ENCODE results near the gene ITPA. TPM values are rescaled to one million over a fixed set of nuclear protein-coding genes. Genes with fewer than 3 reads are reported as not detected.

The ITPA gene
- total and polyA plus RNA-seq, 2 of the 13 experiments (the other 11 are each of a cell fraction or from before 2014, with no cell fraction given): 60.1 to 103 TPM

GRCh38 chr20:3168829-3169590, 40.3 kb upstream of the ITPA start (continued):
- TF ChIP-seq GATA4 (IDR thresholded peaks at IDR 0.05; ENCODE audit: borderline replicate concordance, low read depth) (no peak), SP140L (CRISPR knock-in tag; IDR thresholded peaks at IDR 0.05; ENCODE audit: borderline replicate concordance) (0 out of 2 replicates have a peak, but pooled peaks have one; percentile 13), CERS6 (CRISPR knock-in tag; IDR thresholded peaks at IDR 0.05) (no peak), ZNF253 (CRISPR knock-in tag; IDR thresholded peaks at IDR 0.05; ENCODE audit: borderline replicate concordance) (no peak), RXRB (CRISPR knock-in tag; IDR thresholded peaks at IDR 0.05; ENCODE audit: borderline replicate concordance) (no peak), ATAD3A (CRISPR knock-in tag; IDR thresholded peaks at IDR 0.05) (no peak; the same call in 1 of the 2 replicates), CREB1 (IDR thresholded peaks at IDR 0.05) (no peak), CREB1 (CRISPR knock-in tag; IDR thresholded peaks at IDR 0.05) (no peak), TFDP2 (CRISPR knock-in tag; IDR thresholded peaks at IDR 0.05) (0 out of 2 replicates have a peak, but pooled peaks have one; percentile 15), KLF13 (CRISPR knock-in tag; IDR thresholded peaks at IDR 0.05) (no peak), ETV6 (CRISPR knock-in tag; conservative IDR thresholded peaks at IDR 0.05) (no peak), ATRX (CRISPR knock-in tag; IDR thresholded peaks at IDR 0.05; ENCODE audit: borderline replicate concordance) (no peak; the same call in 1 of the 2 replicates), ZNF615 (CRISPR knock-in tag; IDR thresholded peaks at IDR 0.05; ENCODE audit: borderline replicate concordance) (no peak), ZBTB34 (CRISPR knock-in tag; IDR thresholded peaks at IDR 0.05) (0 out of 2 replicates have a peak, but pooled peaks have one; percentile 13), ZNF362 (CRISPR knock-in tag; IDR thresholded peaks at IDR 0.05; ENCODE audit: borderline replicate concordance) (no peak), GATAD1 (CRISPR knock-in tag; IDR thresholded peaks at IDR 0.05) (no peak), ZNF446 (CRISPR knock-in tag; IDR thresholded peaks at IDR 0.05) (no peak; the same call in 1 of the 2 replicates), ZNF576 (CRISPR knock-in tag; IDR thresholded peaks at IDR 0.05) (0 out of 2 replicates have a peak, but pooled peaks have one; percentile 63), THAP7 (CRISPR knock-in tag; IDR thresholded peaks at IDR 0.05) (0 out of 2 replicates have a peak, but pooled peaks have one; percentile 23), ZNF710 (CRISPR knock-in tag; IDR thresholded peaks at IDR 0.05; ENCODE audit: borderline replicate concordance) (no peak), DPF2 (CRISPR knock-in tag; IDR thresholded peaks at IDR 0.05; ENCODE audit: borderline replicate concordance, low read depth) (no peak)

Data from HepG2 (cell line).